A549 (cell line): ENCODE results near the gene SLC35F3.

Source experiments
- BHLHE40 ChIP-seq: IDR thresholded peaks from 2 replicates; pipeline ENCODE4 v1.6.1; 2012; ENCODE audit warnings: low read depth, low read length, inconsistent platforms
- CTCF ChIP-seq: fragments of >200 bp; sonication (Bioruptor Twin); formaldehyde crosslinking; IDR thresholded peaks from 3 replicates; pipeline ENCODE4 v1.5.1; 2016
- E2F6 ChIP-seq: IDR thresholded peaks from 2 replicates; pipeline ENCODE4 v1.6.1; 2012; ENCODE audit warnings: low read depth, borderline replicate concordance
- HMGXB4 ChIP-seq: fragments of 250-450 bp; sonication (Bioruptor Pico); IDR thresholded peaks from 2 replicates; pipeline ENCODE4 v1.5.0; 2021; ENCODE audit warnings: mild to moderate bottlenecking, moderate library complexity, borderline replicate concordance
- JUN ChIP-seq, 2 experiments: fragments of >200 bp; sonication (Bioruptor Twin); formaldehyde crosslinking; IDR thresholded peaks; 2 replicates in 1 of 2; 3 replicates in 1 of 2; pipeline ENCODE4 v1.6.1; 2016 to 2017
- MAX ChIP-seq: IDR thresholded peaks from 2 replicates; pipeline ENCODE4 v1.6.1; 2012
- POLR2A ChIP-seq: IDR thresholded peaks from 2 replicates; pipeline ENCODE4 v1.6.1; 2012; ENCODE audit warnings: mild to moderate bottlenecking, low read length
- REST ChIP-seq: fragments of 200-600 bp; sonication (generic); IDR thresholded peaks from 2 replicates; pipeline ENCODE4 v1.6.1; 2016; ENCODE audit warnings: antibody characterized with exemption, mild to moderate bottlenecking, moderate library complexity

GRCh38 chr1:234324821-234325220, 420.3 kb downstream of the SLC35F3 start:
- no peak for TF ChIP-seq E2F6
- TF ChIP-seq HMGXB4 (CRISPR knock-in tag) = no peak
- TF ChIP-seq POLR2A = no peak
- TF ChIP-seq REST = no peak
- TF ChIP-seq MAX = no peak
- no peak for TF ChIP-seq JUN (IDR thresholded peaks at IDR 0.05)
- TF ChIP-seq CTCF = no peak
- TF ChIP-seq BHLHE40 = no peak
